Dermis microvascular lymphatic vessel endothelial cell (primary cell): ENCODE results near the gene IL27RA. TPM values are rescaled to one million over a fixed set of nuclear protein-coding genes. Genes with fewer than 3 reads are reported as not detected.
"Not testable (repeated sequence)": the region's sequence is repeated elsewhere in the genome, so short reads cannot be mapped to it uniquely, and the experiment has no call there.

Source experiments
- DNase-seq, 2 donors: peaks; one replicate each; pipeline versions ENCODE4 v3.0.0 to v3.0.0-alpha.2; 2010; ENCODE audit warnings: low read depth in 2 of 2
- total RNA-seq: library from RNA; depleted of rRNA; stranded (reverse); fragments of >200 nt; gene quantifications from 2 replicates; pipeline ENCODE4 v1.2.1, GENCODE V29; 2014

The IL27RA gene
- total RNA-seq, 1 donor from 2014 or later = 3.1 TPM

GRCh38 chr19:13999085-13999484 is 32.5 kb upstream of the IL27RA start:
- DNase-seq = no peak

- DNase-seq = no peak
Observed at GRCh38 chr19:14000691-14001375, 30.7 kb upstream of the IL27RA start.

- no peak for DNase-seq
Observed at GRCh38 chr19:14002571-14003250, 28.9 kb upstream of the IL27RA start.

GRCh38 chr19:14003251-14004055 is 28.1 kb upstream of the IL27RA start:
- peak; percentile 48 to 55 for DNase-seq

- DNase-seq = peak; percentile 43 to 51
Observed at GRCh38 chr19:14004619-14005348, 26.8 kb upstream of the IL27RA start.

GRCh38 chr19:14005349-14006084 is 26.0 kb upstream of the IL27RA start:
- peak; percentile 75 to 94 for DNase-seq

- DNase-seq = peak; percentile 100
Observed at GRCh38 chr19:14006085-14006765, 25.3 kb upstream of the IL27RA start, which contains the start of gene RFX1. Gene RFX1, minus strand, starts transcription at chr19:14006320. Its CDS starts 12,477 bp downstream, at chr19:13993843.

GRCh38 chr19:14006766-14007562 is 24.6 kb upstream of the IL27RA start:
- DNase-seq = no peak

- DNase-seq = no peak
Observed at GRCh38 chr19:14012378-14012915, 19.1 kb upstream of the IL27RA start.

- no peak for DNase-seq
Observed at GRCh38 chr19:14015524-14016035, 16.0 kb upstream of the IL27RA start.

GRCh38 chr19:14019100-14019499 is 12.5 kb upstream of the IL27RA start:
- no peak for DNase-seq

- not testable (repeated sequence) for DNase-seq
Observed at GRCh38 chr19:14019739-14020138, 11.8 kb upstream of the IL27RA start.

GRCh38 chr19:14021474-14021873 is 10.1 kb upstream of the IL27RA start:
- no peak for DNase-seq

GRCh38 chr19:14022469-14022868 is 9.1 kb upstream of the IL27RA start:
- DNase-seq = no peak

GRCh38 chr19:14023404-14024235 is 7.9 kb upstream of the IL27RA start:
- peak; percentile 79 to 86 for DNase-seq

GRCh38 chr19:14026652-14027192 is 4.8 kb upstream of the IL27RA start:
- DNase-seq = not testable (repeated sequence)

- DNase-seq = no peak
Observed at GRCh38 chr19:14027856-14028450, 3.6 kb upstream of the IL27RA start, which contains the start of gene RLN3. Gene RLN3, plus strand, starts transcription at chr19:14028148. Its CDS starts 57 bp downstream, at chr19:14028205.
